ENCODE results near the gene ATXN1. TPM values are rescaled to one million over a fixed set of nuclear protein-coding genes. Genes with fewer than 3 reads are reported as not detected.

Gene ATXN1
- total and polyA plus RNA-seq, 2 of the 8 experiments (the other 6 are each of a cell fraction or from before 2014, with no cell fraction given) = 1.6 to 4.0 TPM

GRCh38 chr6:16665182-16665581 is 96.1 kb downstream of the ATXN1 start (continued):
- TF ChIP-seq ATF3 (IDR thresholded peaks at IDR 0.05; ENCODE audit: insufficient read depth, low read depth, low read length) (no peak), SIN3A (conservative IDR thresholded peaks at IDR 0.05 in 1 of 2, IDR thresholded peaks at IDR 0.05 in 1 of 2; ENCODE audit: low read depth in 1 of 2, low read length in 2 of 2) (no peak), ZNF274 (IDR thresholded peaks at IDR 0.05; ENCODE audit: borderline replicate concordance, extremely low read depth, low read length) (no peak), HDAC6 (IDR thresholded peaks at IDR 0.05; ENCODE audit: low read depth, low read length) (no peak)
